NCI-H1694 treated with DMSO at 0.1 percent for 48 hours (cell line): ENCODE measurements around the gene BAG3.
A peak's percentile ranks its signal among the peaks of the same experiment; 100 is the strongest.
"Not testable (repeated sequence)": the region's sequence is repeated elsewhere in the genome, so short reads cannot be mapped to it uniquely, and the experiment has no call there.

Experiments used
- DNase-seq: peaks from one replicate; lab custom pipeline; 2025; lab: John Stamatoyannopoulos, UW

The BAG3 gene

DNA sequence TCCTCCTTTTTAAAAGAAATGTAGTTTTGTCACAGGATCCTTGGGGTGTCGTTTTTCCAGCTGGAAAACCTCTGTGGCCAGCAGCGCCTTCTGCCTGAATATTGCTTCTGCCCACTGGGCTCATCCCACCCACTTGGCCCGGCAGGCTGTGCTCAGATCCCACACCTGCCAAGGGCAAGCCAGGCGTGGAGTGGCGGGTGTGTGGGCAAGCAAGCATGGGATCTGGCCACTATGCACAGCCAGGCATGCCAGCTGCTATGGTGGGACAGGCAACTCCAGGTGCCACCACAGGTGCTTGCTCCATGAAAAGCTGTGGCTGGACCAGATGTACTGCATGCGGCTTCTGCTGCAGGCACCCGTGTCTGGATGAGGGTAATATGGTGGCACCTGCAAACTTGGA is 43.4 kb downstream of the BAG3 start:
- no peak for DNase-seq

DNA sequence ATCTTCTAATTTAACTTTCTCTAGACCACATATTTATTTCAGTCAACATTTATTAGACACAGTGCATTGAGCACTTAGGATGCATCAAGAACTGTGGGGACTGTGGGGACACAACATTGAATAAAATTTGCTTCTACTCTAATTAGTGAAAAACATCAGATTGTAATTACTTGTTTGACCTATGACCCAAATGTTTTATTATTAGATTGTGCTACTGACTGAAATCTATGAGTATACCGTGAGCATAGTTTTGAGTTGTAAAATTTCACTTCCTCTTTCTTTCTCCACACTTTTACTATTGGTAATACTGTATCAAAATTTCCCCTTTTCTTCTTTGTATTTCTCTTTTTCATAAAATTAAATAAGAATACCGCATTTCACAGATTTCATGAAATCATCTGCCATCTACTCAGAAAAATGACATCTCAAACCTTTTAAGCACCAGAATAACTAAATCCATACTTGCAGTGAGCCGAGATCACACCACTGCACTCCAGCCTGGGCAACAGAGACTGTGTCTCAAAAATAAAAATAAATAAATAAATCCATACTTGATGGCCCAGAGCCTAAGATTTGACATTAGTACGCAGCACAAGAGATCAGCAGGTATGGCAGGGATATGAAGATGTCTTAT is 49.3 kb downstream of the BAG3 start:
- DNase-seq: no peak

DNA sequence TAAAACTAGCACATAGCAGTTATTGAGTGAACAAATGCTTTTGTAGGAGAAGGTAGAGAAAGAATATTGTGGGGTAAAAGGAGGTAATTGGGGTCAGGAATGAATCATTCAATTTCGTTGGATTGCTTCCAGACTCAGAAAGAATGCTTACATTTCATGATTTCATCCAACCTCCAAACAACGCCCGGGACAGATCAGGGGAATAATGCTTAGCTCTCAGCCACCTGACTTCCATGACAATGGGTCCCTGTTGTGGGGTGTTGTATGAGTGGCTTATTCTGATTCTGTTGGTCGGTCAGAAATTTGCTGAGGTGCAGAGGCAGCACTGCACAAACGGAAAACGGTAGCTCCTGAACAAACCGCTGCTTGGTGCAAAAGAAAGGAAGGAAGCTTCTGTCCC is 50.7 kb downstream of the BAG3 start:
- no peak for DNase-seq

DNA sequence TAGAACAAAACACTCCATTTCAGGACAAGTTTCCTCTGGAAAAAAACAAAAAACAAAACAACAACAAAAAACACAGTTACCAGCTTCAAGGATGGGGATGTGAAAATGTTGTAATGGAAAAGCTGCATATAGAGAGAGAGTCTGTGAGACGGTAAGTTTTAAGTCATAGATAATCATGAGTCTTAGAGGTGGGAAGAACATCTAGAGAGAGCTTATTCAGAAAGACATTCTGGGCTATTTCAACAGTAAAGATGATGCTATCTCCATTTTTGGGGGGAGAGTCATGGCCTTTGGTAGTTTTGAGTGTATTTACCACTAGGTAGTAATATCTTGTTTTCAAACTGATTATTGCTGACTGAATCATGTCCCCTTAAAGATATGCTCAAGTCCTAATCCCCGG is 51.4 kb downstream of the BAG3 start:
- no peak for DNase-seq

DNA sequence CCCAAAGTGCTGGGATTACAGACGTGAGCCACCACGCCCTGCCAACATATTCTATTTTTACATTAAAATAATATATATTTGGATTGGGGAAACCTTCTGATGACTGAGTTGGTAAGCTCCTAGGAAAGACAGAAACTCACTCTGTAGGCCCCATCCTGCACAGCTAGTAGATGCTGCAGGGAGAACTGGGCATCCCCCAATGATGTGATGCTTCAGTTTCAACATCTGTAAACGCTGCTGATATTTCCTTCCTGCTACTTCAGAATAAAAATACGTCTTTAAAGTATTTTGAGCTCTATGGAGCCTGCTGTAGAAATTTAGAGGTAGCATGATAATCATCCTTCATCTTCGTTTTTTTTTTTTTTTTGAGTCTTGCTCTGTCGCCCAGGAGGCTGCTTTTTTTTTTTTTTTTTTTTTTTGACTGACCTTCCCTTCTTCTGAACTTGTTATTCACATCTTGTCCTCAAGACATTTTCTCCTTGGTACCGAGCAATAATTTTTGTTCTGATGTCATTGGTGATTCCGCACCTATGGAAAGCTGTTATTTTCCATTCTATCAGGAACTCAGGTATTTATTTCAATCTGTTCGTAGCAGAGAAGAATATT is 52.8 kb downstream of the BAG3 start:
- no peak for DNase-seq

DNA sequence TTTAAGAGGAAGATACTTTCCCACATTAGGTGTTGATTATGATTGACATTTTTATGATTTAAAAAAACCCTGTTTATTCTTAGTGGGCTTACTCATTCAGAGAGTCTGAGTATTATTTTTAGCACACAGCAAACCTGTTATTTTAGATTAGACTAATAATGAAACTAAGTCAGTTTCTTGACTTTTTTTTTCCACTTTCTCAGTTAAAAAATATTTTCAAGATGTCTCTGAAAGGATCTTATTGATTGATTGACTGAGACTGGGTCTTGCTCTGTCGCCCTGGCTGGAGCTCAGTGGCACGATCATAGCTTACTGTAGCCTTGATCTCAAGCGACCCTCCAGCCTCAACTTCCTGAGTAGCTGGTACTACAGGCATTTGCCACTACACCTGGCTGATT is 54.3 kb downstream of the BAG3 start:
- DNase-seq: no peak

DNA sequence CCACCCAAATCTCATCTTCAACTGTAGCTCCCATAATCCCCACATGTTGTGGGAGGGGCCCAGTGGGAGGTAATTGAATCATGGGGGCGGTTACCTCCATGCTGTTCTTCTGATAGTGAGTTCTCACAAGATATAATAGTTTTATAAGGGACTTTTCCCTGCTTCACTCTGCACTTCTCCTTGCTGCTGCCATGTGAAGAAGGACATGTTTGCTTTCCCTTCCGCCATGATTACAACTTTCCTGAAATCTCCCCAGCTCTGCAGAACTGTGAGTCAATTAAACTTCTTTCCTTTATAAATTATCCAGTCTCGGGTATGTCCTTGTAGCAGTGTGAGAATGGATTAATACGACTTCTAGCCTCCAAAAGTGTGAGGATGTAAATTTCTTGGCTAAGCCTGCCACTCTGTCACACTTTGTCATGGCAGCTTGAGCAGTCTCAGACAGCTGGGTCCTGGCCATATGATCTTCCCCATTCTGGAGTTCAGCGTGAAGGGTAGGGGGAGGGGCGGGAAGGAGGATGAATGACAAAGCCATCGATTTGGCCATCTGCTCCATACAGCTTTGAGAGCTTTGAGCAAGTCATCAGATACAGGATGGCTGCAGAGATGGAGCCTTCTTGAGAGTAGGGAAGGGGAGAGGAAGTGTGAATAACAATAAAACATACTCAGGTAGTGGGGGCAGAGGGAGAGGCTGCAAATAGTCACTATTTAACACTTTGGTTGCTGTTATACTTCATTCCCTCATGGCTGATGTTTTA is 55.5 kb downstream of the BAG3 start:
- no peak for DNase-seq

DNA sequence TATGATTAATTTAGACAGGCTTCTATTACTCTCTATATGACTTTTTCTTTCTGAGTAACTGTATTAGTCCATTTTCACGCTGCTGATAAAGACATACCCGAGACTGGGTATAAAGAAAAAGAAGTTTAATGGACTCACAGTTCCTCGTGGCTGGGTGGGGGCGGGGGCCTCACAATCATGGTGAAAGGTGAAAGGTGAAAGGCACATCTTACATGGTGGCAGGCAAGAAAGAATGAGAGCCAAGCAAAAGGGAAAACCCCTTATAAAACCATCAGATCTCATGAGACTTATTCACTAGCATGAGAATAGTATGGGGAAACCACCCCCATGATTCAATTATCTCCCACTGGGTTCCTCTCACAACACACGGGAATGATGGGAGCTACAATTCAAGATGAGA is 56.2 kb downstream of the BAG3 start:
- DNase-seq: not testable (repeated sequence)

DNA sequence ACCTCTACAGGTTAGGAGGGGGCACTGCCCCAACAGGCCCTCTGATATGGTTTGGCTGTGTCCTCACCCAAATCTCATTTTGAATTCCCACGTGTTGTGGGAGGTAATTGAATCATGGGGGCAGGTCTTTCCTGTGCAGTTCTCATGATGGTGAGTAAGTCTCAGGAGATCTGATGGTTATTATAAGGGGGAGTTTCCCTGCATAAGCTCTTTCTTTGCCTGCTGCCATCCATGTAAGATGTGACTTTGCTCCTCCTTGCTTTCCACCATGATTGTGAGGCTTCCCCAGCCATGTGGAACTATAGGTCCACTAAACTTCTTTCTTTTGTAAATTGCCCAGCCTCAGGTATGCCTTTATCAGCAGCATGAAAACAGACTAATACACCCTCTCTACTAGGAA is 59.8 kb downstream of the BAG3 start:
- not testable (repeated sequence) for DNase-seq

DNA sequence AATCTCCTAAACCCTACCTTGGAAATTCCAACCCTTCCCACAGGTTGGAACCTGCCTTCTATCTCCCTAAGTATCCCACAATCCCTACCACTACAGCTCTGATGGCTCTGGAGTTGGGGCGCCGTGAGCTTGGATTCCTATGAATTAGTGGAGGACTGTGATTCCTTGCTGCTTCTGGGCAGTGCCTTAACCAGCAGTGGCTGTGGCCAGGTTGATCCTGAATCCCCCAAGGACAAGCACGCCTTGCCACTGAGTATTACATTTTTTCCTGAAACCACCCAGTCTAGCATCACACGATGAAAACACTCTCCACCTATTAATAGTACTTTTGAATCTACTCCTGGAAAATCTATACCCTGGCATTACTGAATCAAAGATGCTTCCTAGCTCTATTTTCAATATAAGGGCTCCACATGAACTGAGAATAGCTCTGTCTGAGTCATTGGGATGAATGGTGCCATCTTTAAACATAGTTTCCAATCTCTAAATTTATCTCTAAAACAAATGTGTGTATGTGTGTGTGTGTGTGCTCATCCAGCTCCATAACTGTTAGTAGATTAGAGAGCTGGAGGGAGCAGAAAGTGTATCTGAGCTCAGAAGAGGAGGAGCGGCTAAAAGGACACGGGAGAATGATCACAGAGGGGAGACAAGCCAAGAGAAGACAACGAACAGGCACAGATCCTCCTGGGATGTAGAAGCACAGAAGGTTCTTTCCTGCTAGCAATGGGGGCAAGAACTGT is 62.7 kb downstream of the BAG3 start:
- no peak for DNase-seq

DNA sequence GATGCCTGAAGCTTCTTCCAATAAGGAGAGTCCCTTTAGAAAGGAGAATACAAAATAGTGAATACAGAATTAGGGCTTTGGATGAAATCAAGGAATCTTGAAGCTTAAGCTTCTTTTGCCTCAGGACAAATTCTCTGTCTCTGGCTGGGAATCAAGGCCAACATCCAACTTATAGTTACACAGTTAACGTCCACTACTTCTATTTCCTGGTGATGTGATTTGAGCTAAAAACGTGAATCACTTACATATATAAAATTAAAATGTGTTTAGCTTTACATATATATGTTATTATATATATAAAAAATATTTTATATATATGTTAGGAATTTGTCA is 63.3 kb downstream of the BAG3 start:
- DNase-seq: no peak

DNA sequence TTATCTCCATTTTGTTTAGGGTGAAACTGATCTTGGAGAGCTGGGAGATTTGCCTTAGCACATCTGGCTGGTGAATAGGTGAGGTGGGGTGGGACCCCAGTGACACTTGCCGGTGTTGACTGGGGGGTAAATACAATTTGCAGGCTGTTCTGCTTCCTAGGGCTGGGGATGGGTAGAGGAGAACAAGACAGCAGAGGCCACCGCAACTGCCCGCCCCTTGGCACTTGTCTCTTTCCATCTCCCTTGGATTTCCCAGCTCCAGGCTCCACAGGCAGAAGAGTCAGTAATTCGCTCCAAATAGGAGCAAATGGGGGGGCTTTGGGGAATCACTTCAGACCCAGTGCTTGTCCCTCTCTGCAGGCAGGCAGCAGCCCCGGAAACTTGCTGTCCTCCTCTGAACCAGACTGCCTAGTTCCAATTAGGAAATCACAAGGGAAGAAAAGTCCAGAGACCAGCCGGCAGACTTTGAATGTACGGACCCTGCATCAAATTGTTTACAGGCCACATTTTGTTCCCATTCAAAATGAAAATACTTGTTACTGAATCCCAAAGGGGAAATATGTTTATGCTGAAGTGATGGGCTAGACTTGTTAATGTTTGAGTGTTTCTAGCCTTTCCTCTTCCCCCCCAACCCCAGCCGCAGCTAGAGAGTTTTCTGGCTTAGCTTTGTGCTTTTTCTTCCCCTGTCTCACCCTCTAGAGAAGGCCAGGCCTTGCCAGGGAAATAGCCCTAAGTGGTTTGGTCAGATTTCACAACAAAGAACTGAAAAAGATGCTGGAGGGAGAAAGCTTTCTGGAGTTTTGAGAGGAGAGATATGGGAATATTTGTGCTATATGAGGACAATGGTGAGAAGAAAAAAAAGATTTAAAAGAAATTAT is 64.7 kb downstream of the BAG3 start:
- DNase-seq: no peak

DNA sequence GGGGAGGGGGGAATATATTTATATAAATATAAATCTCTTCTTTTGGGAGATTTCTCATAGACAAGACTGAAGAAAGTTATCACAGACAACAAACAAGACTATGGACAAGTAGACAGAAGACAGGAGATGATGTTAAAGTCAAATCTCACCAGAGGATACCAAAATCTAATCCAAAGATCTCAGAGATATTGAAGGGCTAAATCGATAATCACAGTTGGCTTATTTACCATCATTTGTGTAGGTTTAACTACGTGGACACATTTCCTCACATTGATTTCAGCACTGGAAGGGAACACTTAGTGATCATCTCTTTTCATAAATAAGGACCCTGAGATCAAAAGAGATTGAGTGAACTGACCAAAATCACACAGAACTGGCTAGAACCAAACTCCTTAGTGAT is 72.0 kb downstream of the BAG3 start:
- no peak for DNase-seq

DNA sequence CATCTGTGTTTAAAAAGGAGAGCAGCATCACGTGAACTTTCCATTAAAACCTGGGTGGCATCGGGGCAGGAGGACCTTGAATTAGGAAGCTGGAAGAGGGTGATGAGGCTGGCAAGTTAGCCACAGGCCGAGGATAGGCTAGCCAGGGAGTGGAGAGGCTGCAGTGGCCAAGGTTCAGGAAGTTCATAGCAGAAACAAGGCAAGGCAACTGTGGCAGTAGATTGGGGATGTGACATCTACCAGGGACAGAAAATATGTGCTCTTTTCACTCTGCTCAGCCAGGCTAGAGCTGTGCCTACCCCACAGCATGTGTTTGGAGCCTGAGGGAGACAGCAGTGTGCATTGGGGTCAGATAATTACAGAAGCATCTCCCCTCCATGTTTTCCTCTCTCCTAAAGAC is 72.4 kb downstream of the BAG3 start:
- DNase-seq: no peak

DNA sequence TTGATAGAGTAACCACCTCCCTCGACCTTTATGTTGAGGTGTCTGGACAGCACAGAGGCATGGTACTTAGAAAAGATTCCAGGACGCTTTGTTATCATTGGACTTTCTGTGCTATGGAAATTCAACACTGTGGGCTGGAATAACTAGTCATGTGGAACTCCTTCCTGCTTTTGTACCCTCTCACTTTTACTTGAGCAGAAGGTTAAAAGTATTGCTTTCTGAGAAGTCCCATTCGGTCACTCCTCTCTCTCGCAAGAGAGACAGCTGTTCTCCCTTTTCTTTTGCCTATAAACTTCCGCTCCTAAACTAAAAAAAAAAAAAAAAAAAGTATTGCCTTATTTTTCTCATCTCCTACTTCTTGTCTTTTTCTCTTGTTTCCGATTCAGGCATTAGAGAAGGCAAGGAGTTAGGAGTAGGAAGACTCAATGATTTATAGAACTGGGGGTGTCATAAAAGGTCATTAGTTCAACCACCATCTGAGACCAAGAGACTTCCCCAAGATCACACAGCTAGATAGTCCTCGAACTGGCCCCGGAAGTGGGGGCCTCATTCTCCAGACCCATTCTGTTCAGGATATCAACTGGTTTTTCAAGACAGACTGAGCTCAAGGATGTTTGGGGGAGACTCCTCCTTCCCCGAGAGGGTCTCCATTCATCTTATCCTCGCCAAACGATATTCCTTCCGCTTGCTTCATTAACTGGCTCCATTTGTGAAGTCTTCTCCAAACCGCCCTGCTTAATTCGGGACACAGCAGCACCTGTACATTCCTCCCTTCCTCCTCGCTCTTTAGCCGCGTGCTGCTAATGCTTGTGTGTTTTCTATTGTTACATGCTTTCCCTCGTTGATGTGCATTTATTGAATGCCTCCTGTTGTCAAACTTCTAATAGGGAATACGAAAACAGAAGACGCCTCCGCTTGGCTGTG is 73.7 kb downstream of the BAG3 start:
- DNase-seq: no peak

DNA sequence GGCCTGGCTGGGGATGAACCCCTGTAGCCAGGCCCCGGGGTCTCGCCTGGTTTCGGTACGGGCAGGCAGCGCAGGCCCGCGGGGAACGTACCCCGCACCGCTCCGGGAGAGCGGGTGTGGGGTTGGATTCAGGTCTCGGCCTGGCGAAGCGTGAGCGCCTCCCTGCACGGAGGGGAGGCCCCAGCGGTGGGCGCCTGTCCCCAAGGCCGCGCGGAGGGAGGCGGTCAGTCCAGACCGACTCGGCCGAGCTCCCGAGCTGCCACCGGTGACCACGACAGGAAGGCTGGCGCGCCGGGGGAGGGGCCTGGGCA is 74.3 kb downstream of the BAG3 start:
- DNase-seq: no peak

DNA sequence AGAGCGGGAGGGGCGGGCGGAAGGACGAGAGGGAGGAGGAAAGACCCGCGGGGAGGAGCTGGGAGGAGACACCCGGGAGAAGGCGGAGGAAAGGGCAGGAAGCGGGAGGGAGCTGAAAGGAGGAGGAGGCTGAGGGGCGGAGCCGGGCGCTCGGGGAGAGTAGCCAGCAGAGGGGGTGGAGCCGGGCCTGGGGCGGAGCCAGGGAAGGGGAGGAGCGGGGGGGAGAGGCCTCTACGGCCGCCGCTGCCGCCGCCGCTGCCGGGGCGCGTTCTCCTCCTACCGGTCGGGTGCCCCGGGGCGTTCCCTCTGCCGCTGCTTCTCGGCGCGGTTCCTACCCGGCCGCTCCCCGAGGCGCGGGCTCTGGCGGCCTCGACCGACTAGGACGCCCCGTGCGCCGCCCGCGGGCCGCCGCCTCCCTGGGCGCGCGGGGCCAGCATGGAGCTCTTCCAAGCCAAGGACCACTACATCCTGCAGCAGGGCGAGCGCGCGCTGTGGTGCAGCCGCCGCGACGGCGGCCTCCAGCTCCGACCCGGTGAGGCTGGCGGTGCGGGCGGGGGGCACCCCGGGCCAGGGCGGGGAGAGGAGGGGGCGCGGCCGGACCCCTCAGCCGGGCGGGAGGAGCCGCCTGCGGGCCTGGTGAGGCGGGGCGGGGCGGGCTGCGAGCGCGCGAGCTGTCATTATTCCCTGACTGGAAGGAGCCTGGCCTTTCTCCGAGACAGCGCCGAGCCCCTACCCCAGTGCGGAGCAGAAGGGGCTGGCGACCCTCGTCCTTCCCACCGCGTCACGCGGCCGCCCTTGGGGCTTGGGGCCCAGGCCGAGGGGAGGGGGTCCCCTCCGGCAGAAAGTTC is 74.9 kb downstream of the BAG3 start, which contains the start of gene INPP5F:
Gene INPP5F (plus strand): TSS at position 223 of the 848 bp plus-strand sequence. CDS start 213 bp downstream, at position 436.
- peak; percentile 70 for DNase-seq

DNA sequence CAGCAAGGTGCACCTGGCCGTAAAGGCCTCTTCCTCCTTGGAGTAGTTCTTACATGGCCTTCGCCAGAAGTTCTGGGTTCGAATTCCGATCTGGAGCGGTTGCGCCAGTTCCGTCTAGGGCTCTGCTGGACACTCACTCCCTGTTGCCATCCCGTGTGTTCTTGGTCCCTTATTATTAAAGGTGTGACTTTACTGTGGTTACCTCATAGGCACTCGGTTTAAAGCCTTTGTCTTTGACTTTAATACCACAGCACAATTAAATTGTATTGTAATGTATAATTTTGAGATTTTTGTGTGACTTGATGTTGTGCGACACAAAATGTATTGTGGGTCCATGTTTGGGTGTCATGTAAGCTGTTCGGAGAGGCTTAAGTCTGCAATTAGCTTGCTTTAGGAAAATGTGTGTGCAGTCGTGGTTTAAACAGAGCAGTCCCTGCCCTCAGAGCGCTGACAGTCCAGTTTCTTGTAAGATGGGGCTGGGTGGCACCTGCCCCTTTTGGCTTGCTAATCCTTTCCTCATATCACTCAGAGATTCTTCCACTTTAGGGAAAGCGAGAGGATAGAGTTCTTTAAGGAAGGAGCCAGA is 75.6 kb downstream of the BAG3 start:
- DNase-seq: no peak
